ENCODE data around the gene CCDC107.

GRCh38 chr9:35696520-35697215 lies 38.6 kb downstream of the CCDC107 start:
- TF ChIP-seq REST (IDR thresholded peaks at IDR 0.05; ENCODE audit: insufficient read depth in 1 of 2, low read depth in 2 of 2, low read length in 2 of 2) (no peak), POLR2AphosphoS5 (IDR thresholded peaks at IDR 0.05; ENCODE audit: low read depth, low read length) (no peak; the same call in 1 of the 2 replicates), SIN3A (IDR thresholded peaks at IDR 0.05; ENCODE audit: borderline replicate concordance, insufficient read depth, low read length) (no peak)

Measured in PFSK-1 (cell line).